NCI-H345 treated with DMSO at 0.1 percent for 48 hours (cell line): ENCODE data around the gene MGP.

Experiments
- DNase-seq: peaks from one replicate; lab custom pipeline; 2025; ENCODE audit not compliant: unreplicated experiment; lab: John Stamatoyannopoulos, UW

Gene MGP

DNA sequence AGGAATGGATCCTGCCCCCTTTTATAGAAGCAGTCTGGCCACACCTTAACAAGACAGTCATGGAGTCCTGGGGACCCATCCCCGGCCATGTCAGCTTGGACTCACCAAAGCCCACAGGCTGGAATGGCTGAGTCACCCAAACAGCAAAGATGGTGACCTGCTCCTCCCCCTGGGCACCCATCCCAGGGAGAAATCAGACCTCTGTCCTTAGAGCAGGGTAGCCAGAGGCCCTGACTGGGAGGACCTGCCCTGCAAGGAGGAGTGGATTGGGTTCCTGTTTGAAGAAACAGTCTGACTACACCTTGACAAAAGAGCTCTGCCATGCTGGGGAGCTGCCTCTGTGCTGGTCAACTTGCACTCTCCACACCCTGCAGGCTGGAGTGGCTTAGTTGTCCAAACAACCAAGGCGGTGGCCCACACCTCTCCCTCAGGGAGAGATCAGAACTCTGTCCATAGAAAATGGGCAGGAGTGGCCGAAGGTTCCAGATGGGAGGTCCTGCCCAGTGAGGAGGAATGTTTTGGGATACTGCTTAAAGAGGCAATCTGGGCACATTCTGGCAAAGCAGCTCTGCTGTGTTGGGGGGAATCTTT lies 16.6 kb downstream of the MGP start:
- DNase-seq = no peak

DNA sequence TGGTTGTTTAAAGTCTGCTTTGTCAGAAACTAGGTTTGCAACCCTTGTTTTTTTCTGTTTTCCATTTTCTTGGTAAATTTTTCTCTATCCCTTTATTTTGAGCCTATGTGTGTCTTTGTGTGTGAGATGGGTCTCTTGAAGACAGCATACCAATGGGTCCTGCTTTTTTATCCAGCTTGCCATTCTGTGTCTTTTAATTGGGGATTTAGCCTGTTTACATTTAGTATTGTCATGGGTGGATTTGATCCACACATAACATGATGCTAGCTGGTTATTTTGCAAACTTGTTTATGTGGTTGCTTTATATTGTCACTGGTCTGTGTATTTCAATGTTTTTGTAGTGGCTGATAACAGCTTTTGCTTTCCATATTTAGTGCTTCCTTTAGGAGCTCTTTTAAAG lies 25.2 kb downstream of the MGP start:
- no peak for DNase-seq

DNA sequence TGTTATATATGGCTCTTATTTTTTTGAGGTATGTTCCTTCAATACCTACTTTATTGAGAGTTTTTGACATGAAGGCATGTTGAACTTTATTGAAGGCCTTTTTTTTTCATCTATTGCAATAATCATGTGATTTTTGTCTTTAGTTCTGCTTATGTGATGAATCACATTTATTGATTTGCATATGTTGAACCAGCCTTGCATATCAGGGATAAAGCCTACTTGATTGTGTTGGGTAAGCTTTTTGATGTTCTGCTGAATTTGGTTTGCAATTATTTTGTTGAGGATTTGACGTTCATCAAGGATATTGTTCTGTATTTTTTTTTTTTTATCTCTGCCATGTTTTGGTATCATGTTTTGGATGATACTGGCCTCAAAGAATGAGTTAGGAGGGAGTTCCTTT lies 27.1 kb downstream of the MGP start:
- DNase-seq = no peak

DNA sequence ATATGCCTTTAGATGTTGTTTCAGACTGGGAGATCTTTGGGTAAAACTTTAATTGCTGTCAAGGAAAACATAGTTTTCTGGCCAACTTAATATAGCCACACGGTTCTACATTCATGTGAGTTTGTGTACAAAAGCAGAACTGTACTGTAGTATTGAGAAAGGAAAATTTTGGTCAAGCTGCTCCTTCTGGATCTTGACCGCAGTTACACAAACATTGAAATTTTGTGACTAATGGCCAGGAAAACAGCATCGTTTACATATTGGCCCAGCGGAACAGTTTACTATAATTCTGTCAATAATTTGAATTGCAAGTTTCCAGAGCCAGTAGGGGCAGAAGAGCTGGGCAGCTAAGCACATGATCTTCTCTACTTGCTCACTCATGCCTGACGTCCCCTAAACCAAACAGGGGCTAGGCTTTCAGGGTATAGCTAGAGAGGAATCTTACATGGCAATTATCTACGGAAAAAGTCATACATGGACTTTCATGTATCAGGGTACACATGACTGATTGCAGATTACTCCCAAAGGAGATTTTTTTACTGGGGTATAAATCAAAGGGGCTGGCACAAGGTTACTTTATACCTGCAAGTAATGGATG lies 31.0 kb downstream of the MGP start:
- no peak for DNase-seq

DNA sequence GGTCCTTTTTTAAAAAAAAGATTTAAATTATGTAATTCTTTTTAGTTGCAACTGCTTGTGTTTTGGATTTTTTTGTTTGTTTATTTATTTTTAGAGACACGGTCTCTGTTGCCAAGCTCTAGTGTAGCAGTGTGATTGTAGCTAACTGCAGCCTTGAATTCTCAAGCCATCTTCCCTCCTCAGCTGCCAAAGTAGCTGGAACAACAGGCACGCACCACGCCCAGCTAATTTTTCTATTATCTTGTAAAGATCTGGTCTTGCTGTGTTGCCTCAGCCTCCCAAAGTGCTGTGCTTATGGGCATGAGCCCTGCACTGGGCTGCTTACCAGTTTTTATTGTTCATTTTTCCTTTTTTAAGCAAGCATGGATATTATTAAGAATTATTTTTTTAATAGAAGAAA lies 31.7 kb downstream of the MGP start:
- no peak for DNase-seq

DNA sequence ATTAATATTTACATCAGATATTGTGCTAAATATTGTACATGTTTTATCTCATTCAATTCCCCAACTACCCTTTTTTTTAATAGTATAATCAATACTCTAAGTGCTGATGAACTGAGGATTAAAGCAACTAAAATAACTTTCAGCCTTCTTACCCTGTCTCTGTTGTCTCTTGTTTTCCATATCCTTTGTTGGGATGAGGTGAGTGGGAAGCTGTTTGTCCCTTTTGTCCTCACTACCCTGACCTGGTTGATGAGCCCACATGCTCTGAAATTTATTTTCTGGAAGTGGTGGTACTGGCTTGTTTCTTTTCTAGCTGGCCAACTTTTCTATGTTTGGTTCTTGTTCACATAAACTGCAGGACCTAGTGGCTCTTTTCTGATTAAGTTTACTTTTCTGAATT lies 32.8 kb downstream of the MGP start:
- DNase-seq = no peak

DNA sequence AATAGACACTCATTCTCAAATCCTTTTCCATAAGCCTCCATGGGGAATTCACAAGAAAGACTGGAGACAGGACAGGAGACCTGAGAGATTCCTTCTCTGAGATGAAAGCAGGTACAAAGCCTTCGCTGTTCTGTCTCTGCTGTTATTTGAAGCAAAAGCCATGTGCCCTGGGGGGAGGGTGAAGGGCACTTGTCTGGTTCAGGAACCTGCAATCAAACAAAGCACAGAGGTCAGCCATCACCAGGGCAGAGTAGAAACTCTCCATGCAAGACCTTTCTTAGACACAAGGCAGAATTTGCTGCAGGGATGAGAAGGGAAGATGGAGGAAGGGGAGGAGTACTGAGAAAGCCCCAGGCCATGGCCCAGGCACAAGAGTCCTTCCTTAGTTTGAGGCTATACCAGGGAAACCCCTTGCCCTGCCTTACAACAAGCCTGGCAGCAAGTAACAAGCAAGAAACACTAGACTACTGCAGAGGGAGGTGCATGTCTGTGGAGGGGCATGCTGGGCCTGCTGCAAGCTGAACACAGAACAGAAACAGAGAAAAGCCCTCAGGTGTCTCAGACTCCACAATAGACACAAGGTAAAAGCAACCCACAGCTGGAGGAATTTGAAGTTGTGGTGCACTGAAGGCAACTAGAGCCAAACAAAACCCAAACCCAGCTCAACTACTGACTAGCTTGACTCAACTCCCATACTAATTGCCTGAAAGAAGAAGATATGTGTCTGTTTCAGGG lies 34.6 kb downstream of the MGP start:
- no peak for DNase-seq

DNA sequence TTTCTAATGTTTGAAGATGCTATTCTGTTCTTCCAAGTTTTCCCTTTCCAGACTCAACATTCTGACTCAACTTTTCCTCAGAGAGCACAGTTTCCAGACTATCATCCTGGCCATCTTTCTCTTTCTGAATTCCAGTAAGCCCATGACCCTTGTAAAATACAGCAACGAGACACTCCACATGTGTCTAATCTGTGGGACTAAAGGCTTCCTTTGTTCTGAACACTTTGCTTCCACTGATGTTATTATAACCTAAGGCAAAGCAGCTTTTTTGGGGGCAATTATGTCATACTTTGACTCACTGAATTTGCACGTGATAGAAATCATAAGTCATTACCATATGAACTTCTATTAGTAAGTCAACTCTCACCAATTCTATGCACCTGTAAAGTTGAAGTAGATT lies 36.0 kb downstream of the MGP start:
- DNase-seq = no peak

DNA sequence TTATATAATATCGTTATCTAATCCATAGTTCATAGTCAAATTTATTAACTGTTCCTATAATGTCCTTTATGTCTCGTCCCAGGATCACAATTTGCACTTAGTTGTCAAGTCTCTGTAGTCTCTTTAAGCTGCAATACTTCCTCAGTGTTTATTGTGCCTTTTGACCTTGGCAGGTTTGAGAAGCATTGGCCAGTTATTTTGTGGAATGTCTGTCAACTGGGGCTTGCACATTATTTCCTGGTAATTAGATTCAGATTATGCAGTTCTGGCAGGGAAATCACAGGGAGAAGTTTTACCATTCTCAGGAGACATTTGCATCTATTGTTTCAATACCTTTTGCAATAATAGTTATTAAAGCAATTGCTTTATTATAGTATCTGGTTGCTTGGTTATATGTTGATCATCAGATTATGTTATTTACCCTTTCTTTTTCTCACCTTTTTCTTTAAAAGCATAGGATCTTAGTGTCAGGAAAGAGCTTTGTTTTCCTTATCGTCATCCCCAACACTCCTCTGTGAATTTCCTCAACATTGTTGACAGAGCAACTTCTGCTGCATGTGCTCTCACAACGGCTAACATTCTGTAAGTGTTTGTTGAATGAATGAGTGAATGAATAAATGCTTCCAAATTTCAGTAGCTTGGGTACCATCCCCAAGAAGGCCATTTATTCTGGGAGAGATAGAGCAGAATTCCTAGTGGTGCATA lies 38.6 kb downstream of the MGP start:
- no peak for DNase-seq

DNA sequence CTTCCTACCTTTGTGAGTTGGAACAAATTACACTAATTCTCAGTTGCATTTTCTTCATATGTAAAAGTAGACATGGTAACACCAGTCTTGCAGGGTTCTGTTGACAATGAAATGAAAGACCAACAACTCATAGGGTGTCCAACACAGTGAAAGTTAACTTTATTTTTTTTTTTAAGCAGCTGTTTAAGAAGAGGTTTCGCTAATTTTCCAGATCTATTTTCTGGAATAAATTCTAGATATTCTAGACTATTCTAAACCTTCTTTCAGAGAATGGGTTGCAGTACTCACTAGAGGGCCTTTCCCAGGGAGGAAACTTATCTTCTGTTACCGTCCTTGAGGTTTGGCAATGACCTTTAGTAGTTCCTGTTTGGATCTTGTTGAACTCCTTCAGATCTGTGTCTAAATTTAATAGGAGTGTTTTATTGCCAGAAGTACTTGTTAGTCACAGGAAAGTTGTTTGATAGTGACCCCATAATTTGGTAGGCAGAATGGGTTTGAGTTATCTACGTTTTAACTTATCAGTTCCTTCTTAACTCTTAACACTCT lies 39.5 kb downstream of the MGP start:
- no peak for DNase-seq

DNA sequence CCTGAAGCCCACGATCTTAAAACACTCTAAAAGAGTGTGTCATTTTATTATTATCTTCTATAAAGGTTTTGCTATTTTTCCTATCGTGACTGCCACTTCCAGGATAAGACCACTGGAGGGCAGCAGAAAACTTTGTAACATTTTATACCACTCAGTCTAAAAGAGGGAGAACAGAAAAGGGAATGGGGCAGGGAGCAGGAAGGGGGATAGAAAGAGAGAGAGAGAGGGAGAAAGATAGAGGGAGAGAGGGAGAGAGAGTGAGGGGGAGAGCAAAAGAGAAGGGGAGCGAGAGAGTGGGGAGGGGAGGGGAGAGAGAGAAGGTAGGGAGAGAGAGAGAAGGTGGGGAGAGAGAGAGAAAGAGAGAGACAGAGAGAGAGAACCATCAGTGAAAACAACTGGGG lies 40.3 kb downstream of the MGP start:
- DNase-seq = peak; percentile 35

DNA sequence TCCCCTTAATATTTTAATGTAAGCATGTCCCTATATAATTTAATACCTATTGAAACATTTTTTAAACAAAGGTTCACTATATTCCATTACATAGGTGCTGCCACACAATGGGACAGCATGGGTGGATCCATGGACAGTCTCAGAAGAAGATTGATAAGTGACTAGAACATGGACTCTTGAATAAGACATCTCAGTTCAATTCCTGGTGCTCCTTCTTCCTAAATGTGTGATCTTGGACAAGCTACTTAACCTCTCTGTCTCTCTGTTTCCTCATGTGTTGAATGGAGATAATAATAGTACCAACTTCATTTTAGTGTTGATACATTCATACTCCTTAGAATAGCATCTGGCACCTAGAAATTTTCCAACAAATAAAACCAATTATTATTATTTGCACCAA lies 41.3 kb downstream of the MGP start:
- DNase-seq = no peak

DNA sequence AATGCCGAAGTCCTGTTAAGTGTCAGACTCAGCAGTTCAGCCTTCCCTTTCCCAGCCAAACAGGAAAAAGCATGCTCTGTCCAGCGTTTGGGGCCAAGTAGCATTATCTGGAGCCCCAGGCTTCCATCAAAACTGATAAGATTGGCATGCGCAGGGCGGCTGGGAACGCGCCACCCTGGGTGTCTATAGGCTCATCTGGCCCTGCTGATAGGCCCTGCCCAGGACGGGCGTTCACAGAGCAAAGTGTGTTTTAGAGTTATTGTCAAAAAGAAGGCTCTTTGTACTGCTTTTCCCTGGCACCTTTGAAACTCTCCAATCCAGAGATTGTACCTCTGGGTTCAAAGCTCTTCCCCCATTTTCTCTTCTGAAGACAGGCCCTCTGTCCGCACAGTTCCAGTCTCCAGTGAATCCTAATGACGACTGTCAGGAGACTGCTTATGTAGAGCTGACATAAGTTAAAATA lies 42.2 kb downstream of the MGP start, which contains the start of gene ART4:
ART4 (minus strand) TSS at position 102 of the 463 bp plus-strand sequence. CDS start 413 bp downstream, outside the sequence.
- no peak for DNase-seq

DNA sequence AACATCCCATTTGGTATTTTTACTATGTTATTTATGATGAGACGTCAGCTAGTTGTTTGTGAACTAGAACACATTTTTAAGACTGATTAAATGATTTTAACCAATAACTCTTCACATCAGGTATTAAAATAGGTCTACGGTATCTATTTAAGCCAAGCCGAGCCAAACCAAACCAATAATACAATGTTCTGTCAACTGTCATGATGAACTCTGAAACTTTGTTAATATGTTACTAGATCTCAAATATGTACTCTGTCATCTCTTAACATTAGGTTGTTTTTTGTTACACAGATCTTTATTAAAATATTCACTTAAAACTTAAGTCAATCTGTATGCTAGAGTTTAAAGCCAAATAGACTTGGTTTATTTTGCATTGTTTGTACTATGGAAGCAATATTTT lies 43.3 kb downstream of the MGP start:
- no peak for DNase-seq

DNA sequence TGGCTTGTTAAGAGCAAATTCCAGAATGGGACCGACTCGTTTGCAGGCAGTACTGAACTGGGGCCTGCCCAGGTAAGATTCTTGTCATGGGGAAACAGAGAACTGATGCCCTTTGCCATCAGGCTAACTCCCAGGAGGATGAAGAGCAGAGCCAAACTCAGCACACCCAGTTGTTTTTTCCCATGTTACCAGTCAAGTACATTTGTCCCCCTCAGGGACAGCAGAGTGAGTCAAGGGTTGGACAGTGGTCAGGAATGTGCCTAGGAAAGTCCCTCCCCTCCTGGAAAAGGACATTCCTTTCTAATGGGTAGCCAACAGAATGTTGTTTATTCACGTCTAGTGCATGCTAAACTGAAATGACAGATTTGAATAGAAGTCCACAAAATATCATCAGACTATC lies 43.9 kb downstream of the MGP start:
- no peak for DNase-seq

DNA sequence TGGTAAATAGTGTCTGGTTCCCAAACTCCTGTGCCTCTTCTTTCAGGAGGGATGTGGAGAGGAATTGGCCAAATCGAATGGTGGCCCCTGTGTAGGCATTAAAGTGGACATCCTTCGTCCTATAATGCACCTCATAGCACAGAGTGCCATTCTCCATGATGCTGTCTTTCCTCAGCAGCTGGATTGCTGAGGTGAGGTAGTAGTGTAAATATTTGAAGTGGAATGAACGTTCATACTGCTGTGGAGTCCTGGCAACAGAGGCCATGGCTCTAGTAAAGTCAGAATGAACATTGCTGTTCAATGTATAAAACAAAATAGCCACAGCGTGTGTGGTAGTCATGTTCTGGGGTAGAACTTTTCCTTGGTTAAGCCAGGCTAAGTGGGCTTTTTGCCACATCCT lies 45.0 kb downstream of the MGP start:
- DNase-seq = no peak

DNA sequence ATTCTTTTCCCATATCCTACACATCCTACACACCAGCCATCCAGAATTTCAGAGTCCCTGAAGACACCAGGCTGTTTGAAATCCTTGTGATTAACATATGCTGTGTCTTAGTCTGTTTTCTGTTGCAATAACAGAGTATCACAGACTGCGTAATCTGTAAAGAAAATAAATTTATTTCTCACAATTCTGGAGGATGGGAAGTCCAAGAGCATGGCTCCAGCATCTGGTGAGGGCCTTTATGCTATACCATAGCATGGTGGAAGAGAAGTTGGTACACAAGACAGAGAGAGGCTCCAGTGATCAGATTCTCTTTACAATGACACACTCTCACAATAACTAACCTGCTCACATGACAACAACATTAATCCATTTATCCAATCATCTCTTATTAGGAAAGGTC lies 46.4 kb downstream of the MGP start:
- DNase-seq = no peak

DNA sequence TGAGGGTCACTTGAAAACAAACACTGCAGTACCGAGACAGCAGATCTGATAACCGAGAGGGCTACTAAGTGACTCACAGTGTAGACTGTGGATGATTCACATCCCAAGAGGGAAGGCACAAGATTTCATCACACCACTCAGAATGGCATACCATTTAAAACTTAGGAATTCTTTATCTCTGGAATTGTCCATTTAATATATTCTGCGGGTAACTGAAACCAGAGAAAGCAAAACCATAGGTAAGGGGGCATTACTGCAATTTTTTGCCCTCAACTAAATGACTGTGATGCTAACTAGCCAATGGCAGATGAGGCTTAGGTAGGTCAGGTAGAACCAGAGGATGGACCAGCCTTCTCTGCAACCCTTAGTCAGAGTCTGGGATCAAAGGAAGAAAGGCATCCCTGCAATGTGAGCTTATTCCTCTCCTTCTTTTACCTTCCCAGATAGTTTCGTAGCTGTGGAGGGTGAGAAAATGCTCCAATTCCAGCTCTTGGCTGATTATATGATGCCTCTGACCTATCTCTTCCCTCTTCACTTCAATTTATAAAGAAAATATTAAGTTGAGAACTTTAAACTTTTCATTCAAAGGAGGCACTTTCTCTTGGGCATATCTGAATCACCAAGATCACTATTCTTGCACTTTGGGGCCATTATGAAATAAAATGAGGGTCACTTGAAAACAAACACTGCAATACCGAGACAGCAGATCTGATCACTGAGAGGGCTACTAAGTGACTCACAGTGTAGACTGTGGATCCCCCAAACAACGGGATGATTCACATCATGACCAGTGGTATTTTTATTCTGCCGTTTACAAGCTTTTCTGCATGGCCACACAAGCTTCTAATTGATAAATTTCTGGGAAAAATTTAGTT lies 49.1 kb downstream of the MGP start:
- no peak for DNase-seq

DNA sequence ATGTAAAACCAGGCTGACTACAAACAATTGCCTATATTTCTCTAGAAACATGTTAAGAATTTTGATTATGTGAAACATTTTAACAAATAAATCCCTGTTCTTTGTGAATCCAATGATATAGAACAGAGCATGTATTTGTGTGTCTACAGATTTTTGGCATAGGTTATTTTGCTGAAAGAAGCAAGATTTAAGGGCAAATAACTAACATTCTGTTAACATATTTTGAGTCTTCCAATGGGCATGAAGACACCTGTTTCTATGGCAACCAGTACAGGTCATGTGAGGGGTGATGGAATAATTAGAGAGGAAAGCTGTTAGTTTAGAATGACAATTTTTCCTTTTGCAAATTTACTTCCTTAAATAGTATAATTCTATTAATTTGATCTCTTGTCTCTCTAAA lies 51.1 kb downstream of the MGP start:
- no peak for DNase-seq

DNA sequence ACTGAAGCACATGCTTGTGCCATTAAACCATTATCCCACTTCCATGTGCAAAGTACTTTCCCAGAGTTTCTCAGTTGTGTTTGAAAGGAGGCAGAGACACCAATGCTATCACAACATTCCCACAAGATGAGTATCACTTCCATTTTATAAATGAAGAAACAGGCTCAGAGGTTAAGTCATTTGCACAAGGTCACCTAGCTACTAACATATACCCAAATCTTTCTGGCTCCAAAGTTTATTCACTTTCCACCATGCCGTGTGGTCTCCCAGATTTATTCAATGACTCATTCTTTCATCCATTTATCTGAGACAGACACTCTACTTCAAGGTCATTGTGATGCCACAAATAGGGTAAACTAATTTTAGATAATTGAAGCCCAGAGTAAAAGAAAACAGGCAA lies 51.7 kb downstream of the MGP start:
- no peak for DNase-seq

DNA sequence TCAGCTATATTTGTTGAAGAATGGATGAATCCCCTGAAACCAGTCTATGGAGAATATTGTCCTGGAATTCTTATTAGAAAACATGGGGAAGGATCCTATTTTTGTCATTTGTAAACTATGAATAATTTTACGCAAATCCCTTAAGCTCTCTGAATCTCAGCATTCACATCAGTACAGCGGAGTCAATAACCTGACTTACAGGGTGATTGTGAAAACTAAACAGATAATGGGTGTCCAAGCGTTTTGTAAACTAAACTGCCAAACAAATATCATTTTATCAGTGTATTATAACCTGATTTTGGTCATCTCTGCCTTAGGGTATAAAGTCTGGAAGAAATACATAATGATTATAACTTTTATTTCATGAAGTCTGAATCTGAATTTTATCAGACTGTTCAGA lies 52.3 kb downstream of the MGP start:
- no peak for DNase-seq
